Nephron progenitor cell (in vitro differentiated cells): ENCODE measurements around the gene LPAR3.

Experiments used
- DNase-seq: peaks from one replicate; pipeline ENCODE4 v3.0.0; 2021
- H3K27ac Mint-ChIP-seq: 2 replicates; pipeline ENCODE4 v1.8.0; 2021; ENCODE audit warnings: mild to moderate bottlenecking, moderate library complexity, mixed read lengths
- H3K27me3 Mint-ChIP-seq: 2 replicates; pipeline ENCODE4 v1.8.0; 2021; ENCODE audit warnings: mild to moderate bottlenecking, low read depth, mixed read lengths; ENCODE audit not compliant: poor library complexity
- H3K36me3 Mint-ChIP-seq: 2 replicates; pipeline ENCODE4 v1.8.0; 2021; ENCODE audit warnings: low read depth, mixed read lengths
- H3K4me1 Mint-ChIP-seq: 2 replicates; pipeline ENCODE4 v1.8.0; 2021; ENCODE audit warnings: mixed read lengths
- H3K4me3 Mint-ChIP-seq: 2 replicates; pipeline ENCODE4 v1.8.0; 2021; ENCODE audit warnings: mild to moderate bottlenecking, moderate library complexity, mixed read lengths
- H3K9me3 Mint-ChIP-seq: 2 replicates; pipeline ENCODE4 v1.8.0; 2021; ENCODE audit warnings: mild to moderate bottlenecking, moderate library complexity, mixed read lengths
- TF ChIP-seq, protein P1 (sequence below): fragments of 200-600 bp; sonication (generic); IDR thresholded peaks from 2 replicates; pipeline ENCODE4 v1.5.0; 2021; ENCODE audit warnings: antibody characterized with exemption

LPAR3 gene

DNA sequence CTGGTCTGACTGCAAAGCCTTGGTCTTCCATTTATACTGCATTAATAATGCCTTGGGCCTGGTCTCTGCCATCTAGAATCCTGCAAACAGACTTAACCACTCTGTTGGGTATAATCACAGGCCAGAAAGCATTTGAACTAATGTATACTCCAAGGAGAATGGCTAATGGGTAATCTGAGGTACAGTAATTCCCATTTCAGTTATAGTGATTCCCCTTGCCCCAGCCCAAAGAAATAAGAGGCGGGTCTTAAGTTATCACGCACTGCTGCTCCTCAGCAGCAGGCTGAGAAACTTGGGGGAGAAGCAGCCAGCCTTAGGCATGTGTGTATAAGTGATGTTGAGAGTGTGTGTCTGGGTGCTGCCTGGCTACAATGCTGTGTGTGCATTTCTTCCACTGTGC lies 2.4 kb downstream of the LPAR3 start:
- Mint-ChIP-seq H3K4me3 (no peak overlapping the region), H3K9me3 (peaks cover 6% of the 10 kb centered on the region), H3K27ac (no peak overlapping the region), H3K27me3 (peaks cover 73% of the 10 kb centered on the region), H3K4me1 (peaks cover 21% of the 10 kb centered on the region), H3K36me3 (no peaks in the 10 kb centered on the region)
- no peak for DNase-seq
- TF ChIP-seq, protein P1, sequence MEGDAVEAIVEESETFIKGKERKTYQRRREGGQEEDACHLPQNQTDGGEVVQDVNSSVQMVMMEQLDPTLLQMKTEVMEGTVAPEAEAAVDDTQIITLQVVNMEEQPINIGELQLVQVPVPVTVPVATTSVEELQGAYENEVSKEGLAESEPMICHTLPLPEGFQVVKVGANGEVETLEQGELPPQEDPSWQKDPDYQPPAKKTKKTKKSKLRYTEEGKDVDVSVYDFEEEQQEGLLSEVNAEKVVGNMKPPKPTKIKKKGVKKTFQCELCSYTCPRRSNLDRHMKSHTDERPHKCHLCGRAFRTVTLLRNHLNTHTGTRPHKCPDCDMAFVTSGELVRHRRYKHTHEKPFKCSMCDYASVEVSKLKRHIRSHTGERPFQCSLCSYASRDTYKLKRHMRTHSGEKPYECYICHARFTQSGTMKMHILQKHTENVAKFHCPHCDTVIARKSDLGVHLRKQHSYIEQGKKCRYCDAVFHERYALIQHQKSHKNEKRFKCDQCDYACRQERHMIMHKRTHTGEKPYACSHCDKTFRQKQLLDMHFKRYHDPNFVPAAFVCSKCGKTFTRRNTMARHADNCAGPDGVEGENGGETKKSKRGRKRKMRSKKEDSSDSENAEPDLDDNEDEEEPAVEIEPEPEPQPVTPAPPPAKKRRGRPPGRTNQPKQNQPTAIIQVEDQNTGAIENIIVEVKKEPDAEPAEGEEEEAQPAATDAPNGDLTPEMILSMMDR, result no peak

DNA sequence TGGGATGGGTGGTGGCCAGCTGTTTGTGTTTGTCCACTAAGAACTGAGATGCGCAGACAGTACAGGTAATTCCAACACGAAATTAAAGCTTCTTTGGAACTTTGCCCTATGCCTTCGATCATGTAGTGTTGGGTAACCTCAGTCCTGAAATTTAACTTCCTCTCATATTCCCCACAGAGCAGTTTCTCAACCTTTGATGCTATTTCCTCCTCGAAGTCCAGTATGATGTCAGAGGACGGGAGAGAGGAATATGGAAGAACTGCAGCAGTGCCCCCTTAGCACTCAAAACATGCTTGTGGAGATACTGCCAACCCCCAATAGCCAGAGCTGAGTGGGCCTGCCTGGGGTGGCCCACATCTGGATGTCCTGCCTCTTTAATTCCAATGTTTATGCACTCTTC lies 3.6 kb downstream of the LPAR3 start:
- Mint-ChIP-seq H3K27me3 (peaks cover 66% of the 10 kb centered on the region), H3K4me1 (peaks cover 16% of the 10 kb centered on the region), H3K27ac (no peak overlapping the region), H3K4me3 (no peak overlapping the region), H3K9me3 (peaks cover 3% of the 10 kb centered on the region), H3K36me3 (no peaks in the 10 kb centered on the region)
- TF ChIP-seq, protein P1, result no peak
- no peak for DNase-seq

DNA sequence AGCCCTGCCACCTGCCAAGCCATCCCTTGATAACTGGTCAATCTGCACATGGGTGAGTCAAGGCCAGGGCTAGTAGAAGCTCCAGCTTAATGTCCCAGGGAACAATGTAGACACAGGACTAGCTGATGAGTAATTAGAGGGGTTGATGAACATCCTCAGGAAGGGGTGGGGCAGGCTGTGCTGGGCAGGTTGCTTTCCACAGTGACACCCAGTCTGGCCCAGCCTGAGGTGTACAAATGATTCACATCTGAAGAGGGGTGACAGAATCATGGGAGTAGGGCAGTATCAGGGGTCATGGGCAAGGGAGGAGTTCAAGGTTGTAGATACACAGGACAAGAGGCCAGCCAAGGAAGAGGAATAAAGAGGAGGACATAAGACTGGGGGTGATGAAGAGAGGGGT lies 4.3 kb downstream of the LPAR3 start:
- H3K4me3 Mint-ChIP-seq, result no peak overlapping the region
- peaks cover 3% of the 10 kb centered on the region for H3K9me3 Mint-ChIP-seq
- no peak for DNase-seq
- no peak overlapping the region for H3K27ac Mint-ChIP-seq
- TF ChIP-seq, protein P1, result no peak
- H3K4me1 Mint-ChIP-seq, result peaks cover 12% of the 10 kb centered on the region
- peaks cover 59% of the 10 kb centered on the region for H3K27me3 Mint-ChIP-seq
- no peaks in the 10 kb centered on the region for H3K36me3 Mint-ChIP-seq

DNA sequence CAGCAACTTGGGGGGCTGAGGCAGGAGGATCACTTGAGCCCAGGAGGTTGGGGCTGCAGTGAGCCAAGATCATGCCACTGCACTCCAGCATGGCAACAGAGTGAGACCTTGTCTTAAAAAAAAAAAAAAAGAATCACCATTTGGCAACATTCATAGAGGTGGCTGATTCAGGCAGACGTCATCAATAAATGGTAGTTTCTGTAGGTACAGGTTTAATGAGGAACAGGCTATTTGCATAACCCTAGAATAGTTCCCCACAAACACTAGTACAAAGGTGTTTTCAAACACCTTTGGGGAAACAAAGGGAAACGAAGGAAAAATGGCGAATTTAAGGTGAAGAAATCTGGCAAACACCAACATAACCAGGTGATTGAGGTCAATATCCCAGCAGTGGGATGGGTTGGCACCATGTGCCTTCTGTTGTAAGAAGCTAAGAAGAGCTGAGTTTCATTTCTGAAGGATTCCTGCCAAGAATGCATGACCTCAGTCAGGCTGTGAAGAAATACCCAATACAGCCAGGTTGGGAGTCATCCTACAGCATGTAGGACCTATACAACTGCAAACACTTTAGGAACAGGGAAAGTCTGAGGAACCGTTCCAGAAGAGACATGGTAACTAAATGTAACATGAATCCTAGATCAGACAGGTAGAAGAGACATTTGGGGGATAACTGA lies 5.6 kb downstream of the LPAR3 start:
- TF ChIP-seq, protein P1, result no peak
- DNase-seq, result no peak
- H3K9me3 Mint-ChIP-seq, result peaks cover 3% of the 10 kb centered on the region
- H3K27ac Mint-ChIP-seq, result no peak overlapping the region
- H3K27me3 Mint-ChIP-seq, result peaks cover 49% of the 10 kb centered on the region
- no peak overlapping the region for H3K4me3 Mint-ChIP-seq
- peaks cover 10% of the 10 kb centered on the region for H3K4me1 Mint-ChIP-seq
- H3K36me3 Mint-ChIP-seq, result peaks cover 1% of the 10 kb centered on the region

DNA sequence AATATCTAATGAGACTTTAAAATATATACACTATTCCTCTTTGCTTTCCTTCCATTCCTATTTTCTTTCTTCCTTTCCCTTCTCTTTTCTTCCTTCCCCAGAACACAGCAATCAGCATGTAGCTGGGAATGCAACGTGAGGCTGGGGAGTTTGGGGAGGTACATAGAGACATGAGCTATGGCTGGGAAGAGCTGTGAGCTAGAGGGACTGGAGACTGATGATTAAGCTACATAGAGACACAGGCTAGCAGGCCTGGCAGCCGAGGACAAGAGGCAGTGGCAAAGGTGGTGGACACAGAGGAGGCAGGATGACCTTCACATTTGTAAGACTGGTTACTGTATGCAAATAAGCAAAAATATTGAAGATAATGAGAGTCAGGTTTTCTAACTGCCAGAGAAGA lies 7.5 kb downstream of the LPAR3 start:
- no peak overlapping the region for H3K4me3 Mint-ChIP-seq
- H3K27ac Mint-ChIP-seq, result no peak overlapping the region
- TF ChIP-seq, protein P1, result no peak
- H3K36me3 Mint-ChIP-seq, result peaks cover 9% of the 10 kb centered on the region
- no peaks in the 10 kb centered on the region for H3K4me1 Mint-ChIP-seq
- H3K9me3 Mint-ChIP-seq, result peaks cover 15% of the 10 kb centered on the region
- no peak for DNase-seq
- peaks cover 29% of the 10 kb centered on the region for H3K27me3 Mint-ChIP-seq
